ENCODE data around the gene SYP. TPM values are rescaled to one million over a fixed set of nuclear protein-coding genes. Genes with fewer than 3 reads are reported as not detected.

Gene SYP
- total and polyA plus RNA-seq, 12 donors = 0.59 to 2.9 (median 1.2) TPM

DNA sequence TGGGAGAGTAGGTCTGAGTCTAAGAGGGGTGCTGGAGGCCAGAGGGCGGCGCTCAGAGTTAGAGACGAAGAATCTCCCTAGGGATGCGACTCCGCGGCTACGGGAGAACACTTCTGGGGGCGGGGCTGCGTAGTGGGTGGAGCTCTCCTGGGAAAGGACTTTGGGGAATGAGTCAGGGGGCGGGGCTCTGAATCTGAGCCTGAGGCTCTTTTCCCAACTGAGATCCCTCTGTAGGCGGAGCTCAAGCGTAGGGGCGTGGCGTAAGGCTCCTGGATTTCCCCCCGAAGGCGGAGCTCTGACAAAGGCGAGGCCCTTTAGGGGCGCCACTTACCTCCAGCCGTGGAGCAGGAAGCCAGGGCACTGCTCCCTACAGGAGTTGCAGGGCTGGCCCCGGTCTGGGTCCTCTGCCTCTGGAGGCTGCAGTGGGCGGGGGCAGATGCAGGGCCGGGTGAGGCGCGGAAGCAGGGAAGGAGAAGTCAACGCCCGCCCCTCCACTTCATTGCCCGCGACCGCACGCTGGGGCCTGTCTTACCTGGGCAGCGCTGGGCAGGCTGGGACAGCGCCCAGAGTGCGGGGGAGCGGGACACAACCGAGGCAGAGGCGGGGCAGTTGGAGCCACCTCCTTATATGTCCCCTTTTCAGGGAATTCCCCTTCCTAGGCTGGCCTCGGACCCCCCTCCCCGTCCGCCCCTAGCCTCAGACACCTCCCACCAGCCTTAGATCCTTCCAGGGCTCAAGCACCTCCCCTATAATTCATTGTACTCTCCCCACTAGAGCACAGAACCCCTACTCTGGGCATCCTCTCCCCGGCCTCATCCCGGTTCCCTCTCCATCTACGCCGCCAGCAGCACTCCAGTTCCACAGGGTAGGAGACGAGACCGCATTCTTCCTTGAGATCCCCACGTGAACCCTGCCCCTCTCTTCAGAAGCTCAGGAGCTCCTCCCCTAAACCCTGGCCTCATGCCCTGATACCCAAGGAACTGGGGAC, 15.4 kb downstream of the SYP start:
- no peaks in the 10 kb centered on the region for H3K9me3 ChIP-seq
- H3K27ac ChIP-seq = peak overlapping the region in 9 of 10 donors; percentile 41 to 90 (median 80)
- intact Hi-C loops (cut with DNase I) = loop anchor here in 1 of 10 donors (2.0 kb wide), 1 partner anchor 20 kb away; no protein-coding TSS in a partner anchor
- H3K27me3 ChIP-seq = no peaks in the 10 kb centered on the region
- ATAC-seq = peak; percentile 83 to 92 (median 86)
- peaks cover 0 to 22% (median 6%) of the 10 kb centered on the region in 9 donors for H3K4me1 ChIP-seq
- TF ChIP-seq, protein P1, sequence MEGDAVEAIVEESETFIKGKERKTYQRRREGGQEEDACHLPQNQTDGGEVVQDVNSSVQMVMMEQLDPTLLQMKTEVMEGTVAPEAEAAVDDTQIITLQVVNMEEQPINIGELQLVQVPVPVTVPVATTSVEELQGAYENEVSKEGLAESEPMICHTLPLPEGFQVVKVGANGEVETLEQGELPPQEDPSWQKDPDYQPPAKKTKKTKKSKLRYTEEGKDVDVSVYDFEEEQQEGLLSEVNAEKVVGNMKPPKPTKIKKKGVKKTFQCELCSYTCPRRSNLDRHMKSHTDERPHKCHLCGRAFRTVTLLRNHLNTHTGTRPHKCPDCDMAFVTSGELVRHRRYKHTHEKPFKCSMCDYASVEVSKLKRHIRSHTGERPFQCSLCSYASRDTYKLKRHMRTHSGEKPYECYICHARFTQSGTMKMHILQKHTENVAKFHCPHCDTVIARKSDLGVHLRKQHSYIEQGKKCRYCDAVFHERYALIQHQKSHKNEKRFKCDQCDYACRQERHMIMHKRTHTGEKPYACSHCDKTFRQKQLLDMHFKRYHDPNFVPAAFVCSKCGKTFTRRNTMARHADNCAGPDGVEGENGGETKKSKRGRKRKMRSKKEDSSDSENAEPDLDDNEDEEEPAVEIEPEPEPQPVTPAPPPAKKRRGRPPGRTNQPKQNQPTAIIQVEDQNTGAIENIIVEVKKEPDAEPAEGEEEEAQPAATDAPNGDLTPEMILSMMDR (IDR thresholded peaks at IDR 0.05) = peak in 1 of 9 donors; percentile 11
- peak overlapping the region in 9 of 10 donors; percentile 40 to 63 (median 58) for H3K4me3 ChIP-seq
- H3K36me3 ChIP-seq = peaks cover 0 to 30% (median 0%) of the 10 kb centered on the region in 9 donors
- DNase-seq = peak; percentile 90 to 92
- WGBS, 2 donors = 7 to 9% methylated on average over 25 to 45 of the region's 46 CpGs

DNA sequence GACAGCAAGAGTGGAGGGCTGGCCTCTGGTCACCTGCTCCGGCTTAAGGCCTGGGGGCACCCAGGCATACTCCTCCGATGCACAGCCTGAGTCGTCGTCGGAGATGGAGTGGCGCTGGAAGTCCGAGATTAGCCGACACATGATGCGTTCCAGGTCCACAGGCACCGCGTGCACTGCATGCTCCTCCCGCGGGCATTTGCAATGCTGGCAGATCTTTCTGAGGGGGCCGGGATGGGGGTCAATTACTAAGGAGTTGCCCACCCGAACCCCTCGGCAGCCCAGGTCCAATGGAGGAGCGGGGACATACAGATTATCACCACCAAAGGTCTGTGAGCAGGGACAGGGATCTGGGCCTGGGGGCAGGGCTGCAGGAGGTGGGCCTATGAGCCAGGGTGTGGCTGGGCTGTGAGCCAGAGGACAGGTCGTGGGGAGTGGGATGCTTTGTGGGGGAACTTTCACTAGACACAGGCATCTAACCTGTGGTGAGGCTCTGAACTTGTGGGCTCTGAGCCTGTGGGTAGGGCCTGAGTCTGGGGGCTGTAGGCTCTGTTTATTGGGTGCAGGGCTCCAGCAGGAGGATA, 16.2 kb downstream of the SYP start:
- intact Hi-C loops (cut with DNase I) = loop anchor here in 1 of 10 donors (2.0 kb wide), 1 partner anchor 19 kb away; no protein-coding TSS in a partner anchor
- Histone ChIP-seq H3K4me3 (peak overlapping the region in 4 of 10 donors; percentile 61 to 63 (median 62)), H3K27me3 (no peaks in the 10 kb centered on the region), H3K9me3 (no peaks in the 10 kb centered on the region), H3K27ac (peak overlapping the region in 6 of 10 donors; percentile 41 to 90 (median 58)), H3K4me1 (peaks cover 0 to 18% (median 6%) of the 10 kb centered on the region in 9 donors), H3K36me3 (peaks cover 0 to 38% (median 0%) of the 10 kb centered on the region in 9 donors)
- peak in 3 of 8 donors; percentile 1 to 7 (median 1) for ATAC-seq
- DNase-seq = peak in 1 of 2 donors; percentile 30
- TF ChIP-seq, protein P1 (IDR thresholded peaks at IDR 0.05) = no peak
- WGBS, 2 donors = 54 to 69% methylated on average over 18 of the region's 18 CpGs

DNA sequence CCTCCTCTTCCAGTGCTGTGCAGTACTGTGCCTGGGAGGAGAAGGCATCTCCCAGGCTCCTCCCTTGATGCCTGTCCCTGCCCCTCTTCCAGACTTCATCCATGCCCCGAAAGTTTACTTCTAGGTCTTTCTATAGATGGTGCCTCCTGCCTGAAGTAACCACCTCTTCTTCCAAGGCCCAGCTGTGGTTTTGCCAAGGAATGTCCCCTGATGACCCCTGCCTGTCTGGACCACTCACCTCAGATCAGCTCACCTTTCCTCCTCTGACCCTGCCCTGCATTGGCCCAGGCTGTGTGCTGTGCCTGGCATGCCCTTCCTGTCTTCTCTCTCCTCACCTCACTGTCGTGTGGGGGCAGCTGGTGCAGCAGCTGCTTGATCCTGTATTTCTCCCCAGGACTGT, 20.6 kb downstream of the SYP start:
- ATAC-seq (no peak), DNase-seq (no peak)
- H3K9me3 ChIP-seq = no peaks in the 10 kb centered on the region
- intact Hi-C loops (cut with DNase I) = no loop called here
- H3K36me3 ChIP-seq = peaks cover 0 to 66% (median 0%) of the 10 kb centered on the region in 9 donors
- H3K4me1 ChIP-seq = peaks cover 0 to 11% (median 0%) of the 10 kb centered on the region in 9 donors
- H3K4me3 ChIP-seq = no peak overlapping the region
- no peaks in the 10 kb centered on the region for H3K27me3 ChIP-seq
- whole genome bisulfite sequencing, 2 donors = 90 to 91% methylated on average over 2 of the region's 2 CpGs
- H3K27ac ChIP-seq = no peak overlapping the region
- TF ChIP-seq, protein P1 (IDR thresholded peaks at IDR 0.05) = no peak

DNA sequence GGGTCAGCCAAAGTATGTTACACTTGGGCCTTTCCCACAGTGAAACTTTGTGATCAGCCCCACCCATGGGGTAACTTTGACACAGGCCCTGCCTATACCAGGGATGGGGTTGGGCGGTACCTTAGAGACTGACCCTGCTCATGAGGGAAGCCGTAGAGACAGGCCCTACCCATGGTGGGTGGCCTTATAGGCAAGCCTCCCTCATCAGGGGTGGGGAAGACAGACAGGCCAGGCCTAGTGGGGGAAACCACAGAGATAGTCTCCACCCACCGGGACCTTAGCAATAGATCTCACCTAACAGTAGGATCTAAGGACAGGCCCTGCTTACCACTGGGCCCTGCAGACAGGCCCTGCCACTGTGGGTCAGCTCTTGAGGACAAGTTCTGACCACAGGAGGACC, 21.5 kb downstream of the SYP start:
- peak in 2 of 8 donors; percentile 1 to 16 for ATAC-seq
- no peaks in the 10 kb centered on the region for H3K27me3 ChIP-seq

More for the DNA sequence above, 21.5 kb downstream of the SYP start:
- Histone ChIP-seq H3K4me1 (peaks cover 0 to 17% (median 0%) of the 10 kb centered on the region in 9 donors), H3K9me3 (no peaks in the 10 kb centered on the region), H3K27ac (no peak overlapping the region), H3K4me3 (no peak overlapping the region), H3K36me3 (peaks cover 0 to 73% (median 0%) of the 10 kb centered on the region in 9 donors)
- no peak for DNase-seq
- WGBS, 2 donors = 92 to 100% methylated on average over 3 of the region's 3 CpGs
- intact Hi-C loops (cut with DNase I) = no loop called here
- TF ChIP-seq, protein P1 (IDR thresholded peaks at IDR 0.05) = no peak
